T-helper 1 cell treated with Interleukin-12 subunit alpha and Interleukin-12 subunit beta and Interleukin-4 antibody, amounts not matched to agents 30 ng/mL and 1 ng/mL, for 36 hours (primary cell): Measurements from ENCODE around the gene FARSB. TPM values are rescaled to one million over a fixed set of nuclear protein-coding genes. Genes with fewer than 3 reads are reported as not detected.
"Not testable (repeated sequence)": the region's sequence is repeated elsewhere in the genome, so short reads cannot be mapped to it uniquely, and the experiment has no call there.

ENCODE experiments used
- intact Hi-C: fragments of 100-400 bp; cut with micrococcal nuclease; formaldehyde crosslinking; loops from one replicate; pipeline ENCODE4 v1.15.1; 2024
- total RNA-seq: library from RNA; stranded (reverse); gene quantifications from 2 replicates; pipeline ENCODE4 v1.2.3, GENCODE V29; 2022

The FARSB gene
- total RNA-seq = 23.7 and 23.9 TPM in 2 replicates

- intact Hi-C loops = loop anchor here (1.0 to 10.0 kb wide), 9 partner anchors 34 to 1929 kb away; partner anchors contain the start of genes AP1S3, CUL3 and MRPL44
These were observed at the start of gene FARSB for GRCh38 chr2:222655787-222656525. FARSB (minus strand) TSS chr2:222656092; CDS start chr2:222656073, 19 bp downstream.

DNA sequence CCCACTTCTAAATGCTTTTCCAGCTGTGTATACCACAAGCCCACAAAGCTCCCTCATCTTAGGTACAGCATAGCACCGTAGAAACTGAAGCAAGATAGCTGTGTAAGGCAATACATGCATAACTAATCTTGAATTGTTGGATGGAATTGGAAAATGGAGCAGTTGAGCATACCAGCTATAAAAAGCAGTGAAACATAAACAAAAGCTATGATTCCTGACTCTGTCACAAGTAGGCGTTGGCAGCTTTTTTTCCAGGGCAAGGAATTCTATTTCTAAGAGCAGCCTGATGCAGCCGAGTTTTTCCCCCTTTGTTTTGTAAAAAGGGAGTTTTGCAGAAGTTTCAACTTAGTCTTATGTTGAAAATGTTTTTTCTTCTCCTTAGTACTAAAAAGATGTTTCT lies 48.0 kb upstream of the FARSB start:
- intact Hi-C loops = no loop called here

- intact Hi-C loops = no loop called here
These were observed 47.2 kb upstream of the FARSB start for GRCh38 chr2:222703091-222703490.

- intact Hi-C loops = no loop called here
These were observed 45.8 kb upstream of the FARSB start for GRCh38 chr2:222701721-222702131.

DNA sequence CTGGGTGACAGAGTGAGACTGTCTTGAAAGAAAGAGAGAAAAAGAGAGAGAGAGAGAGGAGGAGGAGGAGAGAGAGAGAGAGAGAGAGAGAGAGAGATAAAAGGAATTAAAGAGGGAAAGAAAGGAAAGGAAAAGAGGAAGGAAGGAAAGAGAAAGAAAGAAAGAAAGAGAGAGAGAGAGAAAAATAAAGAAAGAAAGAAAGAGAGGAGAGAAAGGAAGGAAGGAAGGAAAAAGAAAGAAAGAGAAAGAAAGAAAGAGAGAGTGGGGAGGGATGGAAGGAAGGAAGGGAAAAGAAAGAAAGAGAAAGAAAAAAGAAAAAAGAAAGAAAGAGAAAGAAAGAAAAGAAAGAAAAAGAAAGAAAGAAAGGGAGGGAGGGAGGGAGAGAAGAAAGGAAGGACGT lies 45.3 kb upstream of the FARSB start:
- intact Hi-C loops = no loop called here

- intact Hi-C loops = no loop called here
These were observed 42.4 kb upstream of the FARSB start for GRCh38 chr2:222698276-222698675.

DNA sequence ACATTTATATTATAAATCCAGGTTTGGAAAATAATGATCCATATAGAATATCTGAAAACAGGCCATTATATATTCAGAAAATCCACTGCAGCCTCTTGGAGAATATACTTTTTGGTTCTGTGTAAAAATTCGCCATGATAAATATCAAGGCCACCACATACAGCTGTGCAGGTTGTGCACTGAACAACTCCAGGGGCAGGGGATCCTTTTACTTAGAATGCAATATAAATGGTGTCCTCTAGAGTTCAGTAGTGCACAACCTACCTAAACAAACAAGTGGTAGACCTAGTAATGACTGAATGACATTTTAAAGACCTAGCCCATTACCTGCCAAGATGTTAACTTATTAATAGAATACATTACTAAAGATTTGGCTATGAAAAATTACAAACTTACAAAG lies 37.9 kb upstream of the FARSB start:
- intact Hi-C loops = loop anchor here (1.0 kb wide), 2 partner anchors 209 to 245 kb away; no protein-coding TSS in a partner anchor

- intact Hi-C loops = not testable (repeated sequence)
These were observed 37.5 kb upstream of the FARSB start for GRCh38 chr2:222693413-222693812.

- intact Hi-C loops = loop anchor here (1.0 kb wide), 6 partner anchors 18 to 249 kb away; partner anchors contain the start of gene FARSB
These were observed 34.8 kb upstream of the FARSB start for GRCh38 chr2:222690564-222691200.

GRCh38 chr2:222689322-222689721 lies 33.4 kb upstream of the FARSB start:
- intact Hi-C loops = no loop called here

- intact Hi-C loops = no loop called here
These were observed 33.0 kb upstream of the FARSB start for GRCh38 chr2:222688917-222689316.

DNA sequence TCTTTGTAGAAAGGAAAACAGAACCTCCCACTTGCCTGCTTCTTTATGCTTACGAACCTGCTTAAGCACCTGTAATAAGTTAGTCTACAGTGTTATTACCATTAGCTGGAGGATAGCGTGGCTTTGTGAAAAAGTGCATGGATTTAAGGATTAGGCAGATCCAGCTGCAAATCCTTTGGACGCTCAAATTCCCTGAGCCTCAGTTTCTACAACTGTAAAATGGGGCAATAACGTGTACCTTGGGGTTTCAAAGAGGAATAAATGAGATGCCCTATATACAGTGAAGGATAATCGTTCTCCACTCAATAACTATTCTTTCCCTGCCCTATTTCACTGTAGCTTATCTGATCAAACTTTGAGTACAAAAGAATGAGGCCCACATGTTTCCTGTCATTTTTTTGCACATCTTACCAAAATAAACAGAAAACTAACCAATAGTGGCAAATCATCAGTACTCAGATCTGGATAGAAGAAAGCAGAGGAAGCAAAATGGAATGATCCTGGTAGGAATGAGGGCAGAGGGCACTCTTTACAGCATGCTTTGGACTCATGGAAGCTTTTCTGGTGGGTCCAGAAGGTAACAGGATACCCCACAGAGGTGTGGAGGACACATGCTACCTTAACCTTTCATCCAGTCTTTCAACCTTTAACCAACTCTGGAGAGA lies 30.3 kb upstream of the FARSB start:
- intact Hi-C loops = no loop called here

GRCh38 chr2:222683805-222684204 lies 27.9 kb upstream of the FARSB start:
- intact Hi-C loops = no loop called here

DNA sequence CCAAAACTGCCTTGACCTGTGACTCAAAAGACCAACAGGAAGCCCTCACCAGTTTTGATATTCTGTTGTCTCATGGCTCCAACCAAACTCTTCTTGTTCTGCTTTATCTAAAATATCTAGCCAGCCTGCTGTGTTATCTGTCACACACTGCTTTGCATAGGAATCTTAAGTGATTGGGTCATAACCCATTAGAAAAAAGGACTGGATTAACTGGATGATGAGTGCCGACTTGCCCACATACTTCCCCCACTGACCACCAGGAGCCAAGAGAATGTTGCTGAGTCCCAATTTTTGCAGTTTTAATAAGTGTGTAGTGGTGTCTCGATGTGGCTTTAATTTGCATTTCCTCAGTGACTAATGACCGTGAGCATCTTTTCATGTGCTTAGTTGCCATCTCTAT lies 22.1 kb upstream of the FARSB start:
- intact Hi-C loops = no loop called here

GRCh38 chr2:222673883-222674282 lies 18.0 kb upstream of the FARSB start:
- intact Hi-C loops = no loop called here

- intact Hi-C loops = no loop called here
These were observed 17.4 kb upstream of the FARSB start for GRCh38 chr2:222673273-222673672.

DNA sequence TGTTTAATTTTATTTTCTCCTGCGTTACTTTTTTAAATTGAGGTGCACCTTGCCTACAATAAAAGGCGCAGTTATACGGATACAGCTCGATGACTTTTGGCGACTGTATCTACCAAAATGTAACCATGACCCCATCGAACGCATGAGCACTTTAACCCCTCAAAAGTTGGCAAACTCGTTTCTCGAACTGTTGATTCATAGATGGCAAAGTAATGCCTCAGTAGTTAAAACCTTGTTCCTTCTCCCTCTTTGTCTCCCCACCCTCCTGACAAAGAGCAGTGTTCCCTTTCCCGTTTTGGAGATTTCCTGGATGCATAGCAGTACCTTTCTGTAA lies 16.1 kb upstream of the FARSB start:
- intact Hi-C loops = no loop called here

DNA sequence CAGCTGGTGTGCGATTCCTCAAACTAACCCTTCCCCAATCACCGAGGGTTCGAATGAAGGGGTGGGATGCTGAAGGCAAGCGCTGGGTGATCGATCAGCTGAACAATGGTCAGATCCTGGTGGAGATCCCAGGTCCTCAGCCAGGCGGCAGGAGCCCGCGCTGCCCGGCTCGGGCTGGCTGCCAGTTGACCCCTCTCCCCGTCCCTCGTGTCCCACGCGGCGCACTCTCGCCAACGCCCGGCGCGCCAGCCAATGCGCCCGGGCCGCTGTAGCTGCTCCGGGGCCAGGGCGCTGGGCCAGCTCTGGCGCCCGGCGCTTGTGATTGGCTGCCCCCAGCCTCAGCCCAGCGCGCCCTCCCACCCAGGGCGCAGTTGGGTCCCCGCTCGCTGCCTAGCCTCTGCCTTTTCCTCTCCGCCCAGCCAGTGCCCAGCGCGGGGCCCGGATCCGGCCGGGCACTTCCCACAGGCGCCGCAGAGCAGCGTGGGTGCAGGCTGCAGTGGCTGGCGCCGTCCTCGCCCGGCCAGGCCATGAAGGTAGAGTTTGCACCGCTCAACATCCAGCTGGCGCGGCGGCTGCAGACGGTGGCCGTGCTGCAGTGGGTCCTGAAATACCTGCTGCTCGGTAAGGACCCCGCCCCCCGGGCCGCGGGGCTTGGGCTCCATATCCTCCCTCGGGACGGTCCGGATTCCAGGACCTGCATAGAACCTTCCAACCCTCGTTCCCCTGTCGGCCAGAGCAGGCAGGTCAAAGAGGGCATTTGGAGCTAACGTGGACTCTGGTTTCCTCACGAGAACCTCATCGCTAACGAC lies 15.6 kb upstream of the FARSB start, which contains the start of gene MOGAT1:
Gene MOGAT1 (plus strand): TSS at position 400 of the 809 bp plus-strand sequence. CDS start 128 bp downstream, at position 528.
- intact Hi-C loops = no loop called here

DNA sequence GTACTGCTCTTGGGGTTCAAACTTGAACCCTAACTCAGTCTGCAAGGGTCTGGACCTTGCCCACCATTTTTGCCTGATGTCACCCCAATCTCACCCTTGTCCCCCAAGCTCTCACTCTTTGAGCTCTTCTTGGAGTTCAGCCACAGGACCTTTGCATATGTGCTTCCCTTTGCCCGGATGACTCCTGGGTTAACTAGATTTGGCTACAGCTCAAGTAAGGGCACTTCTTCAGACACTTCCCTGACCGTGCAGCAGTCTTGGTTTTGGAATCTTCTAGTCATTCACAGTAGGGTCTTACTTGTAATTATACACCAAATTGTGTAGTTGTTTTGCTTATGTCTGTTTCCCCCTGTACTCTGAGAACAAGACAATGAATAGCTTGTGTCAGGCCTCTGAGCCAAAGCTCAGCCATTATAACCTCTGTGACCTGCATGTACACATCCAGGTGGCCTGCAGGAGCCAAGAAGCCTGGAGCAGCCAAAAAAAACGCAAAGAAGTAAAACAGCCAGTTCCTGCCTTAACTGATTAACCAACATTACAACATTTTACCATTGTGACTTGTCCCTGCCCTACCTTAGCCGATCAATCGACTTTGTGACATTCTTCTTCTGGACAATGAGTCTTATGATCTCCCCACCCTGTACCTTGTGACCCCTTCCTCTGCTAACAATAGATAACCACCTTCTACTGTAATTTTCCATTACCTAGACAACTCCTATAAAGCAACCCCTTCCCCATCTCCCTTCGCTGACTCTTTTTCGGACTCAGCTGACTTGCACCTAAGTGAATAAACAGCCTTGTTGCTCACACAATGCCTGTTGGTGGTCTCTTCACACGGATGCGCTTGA lies 14.5 kb upstream of the FARSB start:
- intact Hi-C loops = no loop called here

GRCh38 chr2:222669353-222669752 lies 13.5 kb upstream of the FARSB start:
- intact Hi-C loops = no loop called here
